Measurements from ENCODE around the gene ST6GALNAC4.

The ST6GALNAC4 gene

GRCh38 chr9:127931092-127931881, 14.4 kb upstream of the ST6GALNAC4 start:
- no peak for DNase-seq (ENCODE audit: low read depth in 4 of 4, low spot score in 1 of 4)

DNA sequence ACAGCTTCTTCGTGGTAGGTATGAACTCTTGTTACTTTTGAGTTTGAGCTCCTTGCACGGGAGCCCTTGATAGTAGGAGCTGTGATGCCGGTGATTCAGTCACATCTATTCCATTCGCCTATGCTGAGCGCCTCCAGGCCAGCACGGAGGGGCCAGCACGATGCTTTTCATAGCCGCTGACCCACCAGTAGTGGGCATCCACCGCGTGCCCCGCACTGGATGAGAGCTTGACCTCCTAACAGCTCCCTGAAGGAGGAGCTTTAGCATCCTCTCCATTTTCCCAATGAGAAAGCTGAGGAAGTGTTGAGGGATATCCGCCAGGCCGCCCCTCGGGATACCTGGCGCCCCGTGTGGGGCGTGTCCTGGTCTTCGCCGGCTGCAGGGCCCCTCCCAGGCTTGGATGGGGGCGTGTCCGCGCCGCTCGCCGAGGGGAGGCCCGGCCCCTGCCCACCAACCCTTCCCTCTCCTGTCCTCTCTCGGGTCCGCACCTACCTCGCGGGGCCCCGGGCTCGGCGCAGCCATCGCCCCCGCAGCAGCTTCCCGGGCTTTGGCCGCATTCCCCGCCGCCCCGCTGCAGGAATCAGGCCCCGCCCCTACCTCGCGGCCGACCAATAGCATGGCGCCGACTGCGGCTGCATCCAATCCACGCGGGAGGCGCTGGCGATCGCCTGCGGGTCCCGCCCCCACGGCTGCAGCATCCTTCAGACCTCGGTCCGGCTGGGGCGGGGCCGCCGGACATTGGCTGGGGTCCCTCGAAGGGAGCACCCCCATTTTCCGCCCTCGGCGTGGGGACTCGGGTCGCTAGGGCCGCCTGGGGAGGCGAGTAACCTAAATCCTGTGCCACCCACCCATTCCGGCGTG, 13.6 kb upstream of the ST6GALNAC4 start, which contains the start of gene PIP5KL1:
PIP5KL1 (minus strand) TSS at position 547 of the 861 bp plus-strand sequence; CDS start at position 522, 25 bp downstream.
- DNase-seq (ENCODE audit: low read depth in 4 of 4, low spot score in 1 of 4), result peak in 2 of 4 experiments; percentile 44 to 67

DNA sequence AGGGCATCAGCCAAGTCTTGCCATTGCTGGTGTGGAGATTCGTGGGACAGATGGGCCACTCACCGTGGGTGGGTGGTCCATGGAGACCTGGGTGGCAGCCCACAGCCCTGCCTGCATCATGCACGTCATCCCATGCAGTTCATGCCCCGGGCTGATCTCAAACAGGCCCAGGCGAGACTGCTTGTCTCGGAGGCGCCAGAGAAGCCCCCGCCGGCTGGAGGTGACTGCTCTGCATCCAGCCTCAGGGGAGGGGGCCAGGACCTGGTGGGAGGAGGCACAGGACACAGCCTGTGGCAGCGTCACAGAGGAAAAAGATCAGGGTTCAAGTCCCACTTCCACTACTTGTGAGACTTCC, 12.8 kb upstream of the ST6GALNAC4 start:
- DNase-seq (ENCODE audit: low read depth in 4 of 4, low spot score in 1 of 4), result no peak

GRCh38 chr9:127928676-127929624, 12.1 kb upstream of the ST6GALNAC4 start:
- DNase-seq (ENCODE audit: low read depth in 4 of 4, low spot score in 1 of 4), result no peak

GRCh38 chr9:127927988-127928675, 11.3 kb upstream of the ST6GALNAC4 start:
- DNase-seq (ENCODE audit: low read depth in 4 of 4, low spot score in 1 of 4), result no peak

GRCh38 chr9:127927201-127927987, 10.6 kb upstream of the ST6GALNAC4 start:
- DNase-seq (ENCODE audit: low read depth in 4 of 4, low spot score in 1 of 4), result peak in 3 of 4 experiments; percentile 57 to 73 (median 57)

- no peak for DNase-seq (ENCODE audit: low read depth in 4 of 4, low spot score in 1 of 4)
Observed at GRCh38 chr9:127926906-127927200, 10.0 kb upstream of the ST6GALNAC4 start.

DNA sequence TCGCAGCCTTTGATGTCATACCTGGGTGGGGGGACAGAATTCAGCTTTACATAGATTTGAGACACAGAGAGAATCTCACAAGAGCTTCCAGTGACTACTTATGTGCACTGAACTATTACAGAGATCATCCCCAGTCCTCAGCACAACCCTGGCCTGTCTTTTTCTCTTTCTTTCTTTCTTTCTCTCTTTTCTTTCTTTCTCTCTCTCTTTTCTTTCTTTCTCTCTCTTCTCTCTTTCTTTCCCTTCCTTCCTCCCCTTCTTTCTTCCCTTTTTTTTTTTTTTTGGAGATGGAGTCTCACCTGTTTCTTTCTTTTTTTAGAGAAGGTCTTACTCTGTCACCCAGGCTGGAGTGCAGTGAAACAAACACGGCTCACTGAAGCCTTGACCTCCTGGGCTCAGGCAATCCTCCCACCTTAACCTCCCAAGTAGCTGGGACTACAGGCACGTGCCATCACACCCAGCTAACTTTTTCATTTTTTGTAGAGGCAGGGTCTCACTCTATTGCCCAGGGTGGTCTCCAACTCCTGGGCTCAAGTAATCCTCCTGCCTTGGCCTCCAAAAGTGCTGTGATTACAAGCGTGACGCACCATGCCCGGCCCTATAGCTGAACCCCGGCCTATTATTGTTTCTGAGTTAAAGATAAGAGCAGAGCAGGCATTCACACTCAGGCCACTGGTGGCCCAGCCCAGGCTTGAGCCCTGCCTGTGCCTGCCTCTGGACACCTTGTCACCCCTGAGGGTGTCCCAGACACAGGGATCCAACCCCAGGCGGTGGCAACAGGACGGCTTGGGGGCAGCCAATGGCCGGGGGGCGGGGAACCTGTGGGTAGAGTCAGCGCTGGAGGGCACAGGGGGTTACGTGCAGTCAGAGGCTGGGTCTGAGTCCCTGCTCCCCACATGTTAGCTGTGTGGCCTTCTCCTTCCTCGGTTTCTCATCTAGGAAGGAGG, 9.4 kb upstream of the ST6GALNAC4 start:
- no peak for DNase-seq (ENCODE audit: low read depth in 4 of 4, low spot score in 1 of 4)

DNA sequence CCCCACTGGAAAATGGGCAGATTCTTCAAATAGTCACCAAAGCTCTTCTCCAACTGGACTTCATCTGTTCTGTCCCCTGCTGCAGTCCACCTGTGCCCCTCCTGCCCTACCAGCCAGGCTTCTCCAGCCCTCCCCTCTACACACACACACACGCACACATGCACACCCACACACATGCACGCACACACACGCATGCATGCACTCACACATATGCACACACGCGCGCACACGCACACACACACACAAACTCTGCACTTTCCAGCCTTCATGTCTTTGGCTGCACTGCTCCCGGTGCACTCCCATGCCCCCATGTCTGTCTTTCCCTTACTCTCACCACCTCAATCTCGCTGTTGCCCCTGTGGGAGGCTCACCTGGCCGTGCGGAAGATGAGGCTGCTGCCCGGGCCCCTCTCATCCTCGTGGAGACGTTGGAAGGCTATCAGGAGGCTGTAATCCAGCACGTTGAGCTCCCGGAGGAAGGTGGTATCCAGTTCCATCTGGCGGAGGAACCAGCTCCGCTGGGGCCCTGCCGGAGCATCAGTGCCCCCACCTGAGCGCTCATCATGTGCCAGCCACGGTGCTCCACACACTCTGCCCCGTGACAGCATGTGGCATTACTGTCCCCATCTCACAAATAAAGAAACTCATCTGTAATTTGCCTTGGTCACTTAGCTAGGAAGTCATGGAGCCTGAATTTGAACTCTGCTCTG, 8.0 kb upstream of the ST6GALNAC4 start:
- DNase-seq (ENCODE audit: low read depth in 4 of 4, low spot score in 1 of 4), result no peak

DNA sequence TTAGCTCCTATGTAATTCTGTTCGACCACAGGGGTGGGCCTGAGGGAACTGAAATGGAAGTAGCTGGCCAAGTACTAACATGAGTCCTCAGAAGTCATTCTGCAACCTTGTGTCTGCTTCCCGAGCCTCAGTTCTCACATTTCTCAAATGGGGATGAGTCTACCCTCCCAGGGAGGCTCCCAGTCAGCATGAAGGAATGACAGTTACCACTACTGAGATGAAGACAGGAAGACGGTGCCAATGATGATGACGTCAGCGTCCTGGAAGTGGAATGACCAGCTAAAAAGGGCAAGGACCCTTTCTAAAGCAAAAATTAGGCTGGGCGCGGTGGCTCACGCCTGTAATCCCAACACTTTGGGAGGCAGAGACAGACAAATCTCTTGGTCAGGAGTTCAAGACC, 6.9 kb upstream of the ST6GALNAC4 start:
- DNase-seq (ENCODE audit: low read depth in 4 of 4, low spot score in 1 of 4), result no peak

DNA sequence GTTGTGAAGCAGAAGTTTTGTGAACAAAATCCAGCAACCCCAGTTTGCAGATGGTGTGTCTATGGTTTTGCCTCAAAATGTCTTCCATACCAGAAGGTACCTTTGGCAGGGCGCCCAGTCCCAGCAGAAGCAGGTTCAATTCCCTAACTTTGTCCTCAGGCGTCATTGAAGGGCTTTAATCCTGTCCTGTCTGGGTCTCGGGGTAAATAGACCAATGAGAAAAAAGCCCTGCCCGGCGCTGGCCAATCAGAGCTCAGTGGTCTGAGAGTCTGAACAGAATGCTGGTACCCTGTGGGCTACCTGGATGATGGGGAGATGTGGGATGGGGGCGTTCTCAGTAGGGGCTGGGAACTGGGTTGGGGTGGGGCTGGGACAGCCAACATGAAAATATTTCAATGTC, 6.2 kb upstream of the ST6GALNAC4 start:
- DNase-seq (ENCODE audit: low read depth in 4 of 4, low spot score in 1 of 4), result no peak

GRCh38 chr9:127921557-127922120, 4.8 kb upstream of the ST6GALNAC4 start:
- DNase-seq (ENCODE audit: low read depth in 4 of 4, low spot score in 1 of 4), result peak in 3 of 4 experiments; percentile 60 to 74 (median 70)

- DNase-seq (ENCODE audit: low read depth in 4 of 4, low spot score in 1 of 4), result no peak
Observed at GRCh38 chr9:127920794-127921193, 4.0 kb upstream of the ST6GALNAC4 start.

DNA sequence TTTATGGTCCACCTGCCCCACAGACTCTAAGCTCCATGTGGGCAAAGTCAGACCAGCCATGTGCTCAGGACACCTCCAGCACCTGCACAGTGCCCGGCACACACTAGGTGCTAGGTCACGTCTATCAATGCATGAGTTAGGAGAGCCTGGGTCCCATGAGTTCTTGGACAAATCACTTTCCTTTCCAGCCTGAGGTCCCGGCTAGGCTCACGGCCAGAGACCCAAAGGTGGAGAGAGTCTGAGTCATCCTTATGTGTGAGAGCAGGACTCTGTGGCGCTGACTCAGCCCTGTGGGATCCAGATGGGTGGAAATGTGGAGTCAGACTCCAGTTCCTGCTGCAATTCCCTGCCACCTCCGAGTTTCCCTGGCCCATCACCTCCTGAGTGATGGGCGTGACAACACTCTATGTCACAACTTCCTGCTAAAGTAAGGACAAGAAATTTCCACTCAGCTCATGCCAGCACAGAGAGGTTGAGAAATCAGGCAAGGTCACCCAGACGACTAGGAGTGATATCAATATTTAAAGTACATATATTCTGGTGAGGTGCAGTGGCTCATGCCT, 2.5 kb upstream of the ST6GALNAC4 start:
- no peak for DNase-seq (ENCODE audit: low read depth in 4 of 4, low spot score in 1 of 4)

GRCh38 chr9:127918183-127919107, 1.6 kb upstream of the ST6GALNAC4 start:
- no peak for DNase-seq (ENCODE audit: low read depth in 4 of 4, low spot score in 1 of 4)

- no peak for DNase-seq (ENCODE audit: low read depth in 4 of 4, low spot score in 1 of 4)
Observed at GRCh38 chr9:127917603-127918002, 762 bp upstream of the ST6GALNAC4 start.

Data from stimulated activated CD4-positive, alpha-beta T cell treated with anti-CD3 and anti-CD28 coated beads, Interleukin-1b, Interleukin-23, amount 100 ng/mL, for 24 hours (primary cell).